NOMO-1 treated with DMSO at 0.1 percent for 48 hours (cell line): ENCODE measurements around the gene BOLA2.
"Not testable (repeated sequence)": the region's sequence is repeated elsewhere in the genome, so short reads cannot be mapped to it uniquely, and the experiment has no call there.

Experiments used
- DNase-seq: peaks from one replicate; lab custom pipeline; 2025; ENCODE audit not compliant: unreplicated experiment; lab: John Stamatoyannopoulos, UW

Gene BOLA2

DNA sequence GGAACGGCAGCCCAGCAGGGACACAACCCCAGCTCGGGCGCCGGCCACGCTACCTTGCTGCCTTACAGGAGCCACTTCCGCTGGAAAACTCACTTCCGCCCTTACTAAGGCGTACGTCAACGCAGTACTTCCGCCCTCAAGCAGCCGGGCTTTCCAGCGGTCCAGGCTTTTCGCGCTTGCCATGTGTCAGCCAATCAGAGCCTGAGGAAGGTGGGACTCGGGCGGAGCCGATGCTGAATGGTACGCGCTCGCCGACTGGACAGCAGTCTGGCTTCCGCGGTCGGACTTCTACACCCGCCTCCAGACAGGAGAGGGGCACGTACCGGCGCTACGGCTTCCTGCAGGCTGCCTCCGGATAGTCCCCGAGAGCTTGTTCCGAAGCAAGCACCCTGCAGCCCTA, at the start of gene BOLA2, which contains the start of gene SLX1B:
BOLA2 (minus strand) TSS at position 83 of the 400 bp plus-strand sequence. CDS start 98 bp downstream, outside the sequence.
SLX1B (plus strand) TSS at position 265 of the 400 bp plus-strand sequence.
- not testable (repeated sequence) for DNase-seq

DNA sequence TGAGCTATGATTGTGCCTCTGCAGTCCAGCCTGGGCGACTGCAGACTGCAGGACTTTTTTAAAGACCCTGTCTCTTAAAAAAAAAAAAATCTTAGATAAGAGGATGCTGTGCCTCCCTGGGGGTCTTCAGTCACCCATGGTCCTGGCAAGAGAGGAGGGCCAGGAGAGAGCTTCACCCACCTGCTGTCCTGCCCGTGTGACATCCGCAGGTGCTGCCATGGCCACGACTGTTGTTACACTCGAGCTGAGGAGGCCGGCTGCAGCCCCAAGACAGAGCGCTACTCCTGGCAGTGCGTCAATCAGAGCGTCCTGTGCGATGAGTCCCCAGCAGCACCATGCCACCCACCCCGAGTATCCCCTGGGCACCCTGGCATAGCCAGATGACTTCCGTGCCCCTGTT, 28.1 kb upstream of the BOLA2 start:
- not testable (repeated sequence) for DNase-seq

DNA sequence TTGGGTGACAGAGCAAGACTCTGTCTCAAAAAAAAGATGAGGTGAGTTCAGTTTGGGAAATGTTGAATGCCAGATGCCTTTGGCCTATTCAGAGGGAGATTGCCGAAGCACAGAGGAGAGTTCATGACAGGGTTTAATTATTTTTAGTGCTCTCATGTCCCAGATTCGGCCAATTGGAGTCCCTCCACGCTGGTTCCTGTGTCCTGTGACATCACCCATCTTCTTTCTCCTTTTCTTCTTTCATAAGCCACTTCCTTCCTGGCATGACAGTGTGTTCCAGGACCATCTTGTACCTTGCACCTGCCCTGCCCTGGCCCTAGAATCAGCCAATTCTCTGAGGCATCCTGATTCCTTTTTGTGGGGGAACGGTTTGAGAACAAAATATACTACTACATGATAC, 17.9 kb upstream of the BOLA2 start:
- not testable (repeated sequence) for DNase-seq

DNA sequence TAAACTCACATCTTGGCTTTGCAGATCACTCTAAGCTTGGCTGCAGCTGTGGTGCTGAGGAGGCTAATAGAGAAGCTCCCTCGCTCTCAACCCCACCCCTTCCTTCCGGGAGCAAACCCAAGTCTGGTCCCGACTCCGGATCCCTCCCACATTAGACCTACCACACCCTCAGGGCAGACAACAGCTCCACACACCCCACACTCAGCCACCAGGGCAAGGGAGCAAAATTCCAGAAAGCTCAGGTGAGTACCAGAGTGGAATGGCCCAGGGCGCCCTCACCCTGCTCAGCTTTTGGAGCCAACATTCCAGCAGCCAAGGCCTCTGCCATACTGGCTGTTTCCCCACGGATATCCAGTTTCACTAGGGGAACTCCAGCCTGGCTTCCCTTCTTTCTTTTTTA, 15.5 kb upstream of the BOLA2 start:
- DNase-seq, result not testable (repeated sequence)

DNA sequence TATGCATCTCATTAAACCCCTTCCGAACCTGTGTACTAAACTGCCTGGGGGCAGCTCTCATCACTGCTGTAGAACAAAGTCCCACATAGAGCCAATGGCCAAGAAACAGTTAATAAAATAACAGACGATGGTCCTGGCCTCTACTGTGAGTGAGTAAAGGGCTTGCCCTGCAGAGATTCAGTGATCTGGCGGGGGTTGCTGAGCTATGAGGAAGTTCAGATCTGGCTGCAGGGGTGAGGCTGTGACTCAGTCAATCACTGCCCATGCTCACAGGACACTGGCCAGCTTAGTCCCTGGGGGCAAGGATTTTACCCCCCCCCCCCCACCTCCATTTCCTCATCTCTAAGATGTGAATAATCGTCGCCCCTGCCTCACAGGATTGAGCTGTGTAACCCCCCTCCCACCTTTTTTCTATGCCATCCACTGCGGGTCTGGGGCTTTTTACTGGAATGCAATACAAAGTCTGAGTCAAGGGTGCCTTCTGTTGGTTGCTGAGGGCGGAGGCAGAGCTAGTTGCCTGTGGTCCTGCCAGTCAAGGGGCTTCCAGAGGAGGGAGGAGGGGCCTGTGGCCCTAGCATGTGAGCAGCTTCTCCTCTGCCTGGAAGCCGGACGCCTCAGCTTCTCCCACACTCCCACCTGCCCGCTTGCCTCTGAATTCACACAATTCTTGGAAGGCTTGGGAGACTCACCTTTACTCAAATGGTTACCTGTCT, 13.7 kb upstream of the BOLA2 start:
- DNase-seq, result not testable (repeated sequence)

DNA sequence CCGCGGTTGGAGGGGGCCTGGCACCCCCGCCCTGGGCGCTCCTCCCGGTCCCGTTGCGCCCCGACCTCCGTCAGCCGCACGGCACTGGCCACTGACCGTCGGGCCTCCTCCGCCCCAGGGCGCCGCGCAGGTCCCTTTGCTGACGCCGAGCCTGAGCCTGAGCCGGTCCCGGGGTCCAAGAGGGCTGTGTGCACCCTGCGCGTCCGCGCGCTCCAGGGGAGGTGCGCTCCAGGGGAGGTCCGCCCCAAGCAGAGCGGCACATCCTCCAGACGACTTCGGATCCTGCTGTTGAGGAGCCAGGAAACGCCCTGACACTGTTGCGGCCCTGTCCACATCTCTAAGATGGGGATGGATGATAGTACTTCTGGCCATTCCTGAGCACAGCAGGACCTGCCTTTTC, 12.8 kb upstream of the BOLA2 start:
- not testable (repeated sequence) for DNase-seq

DNA sequence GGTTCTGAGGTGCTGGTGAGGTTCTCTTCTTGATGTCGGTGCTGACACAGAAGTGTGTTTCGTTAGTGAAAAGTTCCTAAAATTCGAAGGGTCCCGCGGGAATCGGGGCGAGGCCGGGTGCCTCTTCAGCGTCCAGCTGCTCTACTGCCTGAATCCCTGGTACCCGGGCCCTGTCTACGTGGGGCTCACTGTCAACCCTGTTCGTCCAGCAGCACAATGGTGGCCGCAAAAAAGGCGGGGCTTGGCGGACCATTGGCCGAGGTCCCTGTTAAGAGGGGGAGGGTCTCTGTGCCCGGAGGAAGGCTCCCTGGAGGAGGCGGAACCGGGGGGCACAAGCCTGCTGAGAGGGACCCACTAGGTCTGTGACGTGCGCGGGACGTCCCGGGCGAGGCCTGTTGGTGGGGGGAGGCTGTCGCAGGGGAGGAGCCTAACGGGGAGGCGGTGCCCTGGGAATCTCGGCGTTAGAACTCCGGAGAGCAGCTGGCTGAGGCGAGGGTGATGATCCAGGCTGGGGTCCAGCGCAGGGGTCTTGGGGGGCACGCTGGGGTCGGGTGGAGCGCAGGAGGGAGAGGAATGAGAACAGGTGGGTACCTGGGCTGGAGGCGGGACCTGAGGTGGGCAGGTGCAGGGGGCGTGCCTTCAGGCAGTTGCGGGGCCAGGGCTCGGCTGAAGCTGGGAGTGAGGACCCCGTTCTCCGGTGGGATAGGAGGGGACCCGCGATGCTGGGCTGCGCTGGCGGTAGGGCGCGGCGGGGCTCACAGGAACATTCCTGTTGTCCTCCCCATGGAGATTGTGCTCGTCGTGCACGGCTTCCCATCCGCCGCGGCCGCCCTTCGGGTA, 12.1 kb upstream of the BOLA2 start:
- not testable (repeated sequence) for DNase-seq

DNA sequence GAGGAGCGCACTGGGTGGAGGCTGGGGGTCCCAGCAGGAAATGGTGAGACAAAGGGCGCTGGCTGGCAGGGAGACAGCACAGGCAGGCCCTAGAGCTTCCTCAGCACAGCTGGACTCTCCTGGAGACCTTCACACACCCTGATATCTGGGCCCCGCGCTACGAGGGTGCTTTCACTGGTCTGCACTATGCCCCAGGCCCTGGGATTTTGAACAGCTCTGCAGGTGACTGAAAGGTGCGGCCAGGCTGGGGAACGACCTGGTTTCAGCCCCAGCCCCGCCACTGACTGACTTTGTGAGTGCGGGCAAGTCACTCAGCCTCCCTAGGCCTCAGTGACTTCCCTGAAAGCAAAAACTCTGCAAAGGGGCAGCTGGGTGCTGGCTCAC, 6.5 kb upstream of the BOLA2 start:
- DNase-seq, result not testable (repeated sequence)

DNA sequence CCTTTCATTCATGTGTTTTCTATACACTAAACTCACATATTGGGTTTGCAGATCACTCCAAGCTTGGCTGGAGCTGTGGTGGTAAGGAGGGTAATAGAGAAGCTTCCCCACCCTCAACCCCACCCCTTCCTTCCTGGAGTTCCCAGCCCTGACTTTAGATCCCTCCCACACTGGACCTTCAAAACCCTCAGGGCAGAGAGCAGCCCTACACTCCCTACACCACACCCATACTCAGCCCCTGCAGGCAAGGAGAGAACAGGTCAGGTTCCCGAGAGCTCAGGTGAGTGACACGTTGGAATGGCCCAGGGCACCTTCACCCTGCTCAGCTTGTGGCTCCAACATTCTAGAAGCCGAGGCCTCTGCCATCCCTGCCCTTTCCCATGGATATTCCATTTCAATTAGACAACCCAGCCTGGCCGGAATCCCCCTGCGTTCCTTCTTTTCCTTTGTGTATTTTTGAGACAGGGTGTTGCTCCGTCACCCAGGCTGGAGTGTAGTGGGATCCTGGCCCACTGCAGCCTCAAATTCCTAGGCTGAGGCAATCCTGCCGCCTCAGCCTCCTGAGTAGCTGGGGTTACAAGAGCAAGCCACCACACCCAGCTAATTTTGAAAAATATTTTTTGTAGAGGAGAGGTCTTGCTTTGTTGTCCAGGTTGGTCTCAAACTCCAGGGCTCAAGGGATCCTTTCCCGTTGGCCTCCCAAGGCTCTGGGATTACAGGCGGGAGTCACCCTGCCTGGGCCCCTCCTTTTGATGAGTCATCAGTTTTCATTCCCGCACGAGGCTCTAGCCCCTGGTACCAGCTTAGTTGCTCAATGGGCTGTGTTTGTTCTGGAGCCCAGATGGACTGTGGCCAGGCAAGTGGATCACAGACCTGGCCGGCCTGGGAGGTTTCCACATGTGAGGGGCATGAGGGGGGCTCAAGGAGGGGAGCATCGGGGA, 5.8 kb upstream of the BOLA2 start, which contains the start of gene SULT1A4:
SULT1A4 (plus strand) TSS at position 208 of the 941 bp plus-strand sequence. CDS start 1,473 bp downstream, outside the sequence.
- not testable (repeated sequence) for DNase-seq

DNA sequence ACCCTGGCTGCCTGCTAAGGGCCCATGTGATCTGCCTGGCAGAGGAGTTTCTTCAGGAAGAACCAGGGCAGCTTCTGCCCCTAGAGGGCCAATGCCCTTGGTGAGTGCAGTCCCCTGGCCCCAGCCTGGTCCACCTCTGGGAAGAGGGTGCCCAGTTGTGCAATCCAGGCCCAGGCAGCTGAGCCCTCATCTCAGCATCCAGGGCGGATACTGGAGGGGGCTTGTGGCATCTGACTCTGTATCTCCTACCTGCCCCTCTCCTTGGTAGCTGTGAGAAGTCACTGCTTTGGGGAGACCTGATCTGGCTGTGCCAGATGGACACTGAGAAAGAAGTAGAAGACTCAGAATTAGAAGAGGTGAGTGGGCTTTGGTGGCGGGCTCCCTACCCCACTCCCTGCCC, 3.5 kb upstream of the BOLA2 start:
- not testable (repeated sequence) for DNase-seq

DNA sequence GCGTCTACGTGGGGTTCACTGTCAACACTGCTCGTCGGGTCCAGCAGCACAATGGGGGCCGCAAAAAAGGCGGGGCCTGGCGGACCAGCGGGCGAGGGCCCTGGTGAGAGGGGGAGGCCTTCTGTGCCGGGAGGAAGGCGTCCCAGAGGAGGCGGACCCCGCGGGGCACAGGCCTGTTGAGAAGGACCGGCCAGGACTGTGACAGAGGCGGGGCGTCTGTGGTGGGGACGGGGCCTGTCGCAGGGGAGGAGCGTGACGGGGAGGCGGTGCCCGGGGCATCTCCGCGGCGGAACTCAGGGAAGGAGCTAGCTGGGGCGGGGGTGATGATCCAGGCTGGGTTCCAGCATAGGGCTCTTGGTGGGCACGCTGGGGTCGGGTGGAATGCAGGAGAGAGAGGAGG, 677 bp upstream of the BOLA2 start:
- DNase-seq, result not testable (repeated sequence)

DNA sequence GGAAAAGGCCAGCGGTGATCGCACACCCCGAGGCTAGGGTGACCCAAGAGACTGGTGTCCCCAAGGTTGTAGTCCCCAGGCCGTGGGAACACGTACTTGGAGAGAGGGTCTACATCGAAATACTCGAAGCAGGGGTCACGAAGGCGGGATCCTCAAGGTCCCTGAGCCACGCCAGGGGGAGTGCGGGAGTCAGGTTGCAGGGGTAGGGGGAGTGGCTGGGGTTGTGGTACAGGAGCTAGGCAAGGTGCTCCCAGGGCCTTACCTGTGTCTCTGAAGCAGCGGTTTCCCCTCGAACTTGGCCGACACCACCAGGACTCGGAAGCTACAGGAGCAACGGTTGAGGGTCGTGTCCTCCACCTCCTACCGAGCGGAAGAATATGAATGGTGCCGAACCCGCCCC, 397 bp downstream of the BOLA2 start:
- not testable (repeated sequence) for DNase-seq

DNA sequence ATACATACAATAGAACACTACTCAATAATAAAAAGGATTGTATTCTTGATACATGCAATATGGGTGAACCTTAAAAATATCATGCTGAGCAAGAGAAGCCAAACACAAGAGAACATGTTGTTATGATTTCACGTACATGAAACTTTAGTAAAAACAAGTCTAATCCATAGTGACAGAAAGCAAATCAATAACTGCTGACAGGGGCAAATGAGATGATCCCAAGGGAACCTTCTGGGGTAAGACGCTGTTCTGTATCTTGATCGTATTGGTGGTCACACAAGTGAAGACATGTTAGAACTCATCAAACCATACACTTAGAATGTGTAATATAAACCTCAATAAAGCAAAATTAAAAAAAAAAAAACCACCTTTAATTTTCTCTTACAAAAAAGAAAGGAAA, 28.8 kb downstream of the BOLA2 start:
- DNase-seq, result not testable (repeated sequence)

DNA sequence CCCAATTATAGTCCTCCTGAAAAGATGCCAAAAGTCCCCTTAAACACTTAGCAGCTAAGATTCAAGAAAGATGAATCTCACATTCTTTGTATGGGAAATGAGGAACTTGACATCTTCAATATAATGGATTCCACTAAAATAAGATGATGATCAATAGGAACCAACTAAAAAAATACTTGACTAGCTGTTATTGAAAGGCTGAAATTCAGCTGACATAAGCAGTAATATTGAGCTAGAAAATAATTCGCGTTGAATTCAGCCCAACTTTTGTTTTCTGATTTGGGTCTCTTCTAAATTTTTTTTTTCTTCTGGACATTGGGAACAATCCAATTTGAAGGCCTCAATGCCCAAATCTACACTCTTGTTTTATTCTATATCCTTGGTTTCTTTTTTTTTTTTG, 30.6 kb downstream of the BOLA2 start:
- DNase-seq, result not testable (repeated sequence)

DNA sequence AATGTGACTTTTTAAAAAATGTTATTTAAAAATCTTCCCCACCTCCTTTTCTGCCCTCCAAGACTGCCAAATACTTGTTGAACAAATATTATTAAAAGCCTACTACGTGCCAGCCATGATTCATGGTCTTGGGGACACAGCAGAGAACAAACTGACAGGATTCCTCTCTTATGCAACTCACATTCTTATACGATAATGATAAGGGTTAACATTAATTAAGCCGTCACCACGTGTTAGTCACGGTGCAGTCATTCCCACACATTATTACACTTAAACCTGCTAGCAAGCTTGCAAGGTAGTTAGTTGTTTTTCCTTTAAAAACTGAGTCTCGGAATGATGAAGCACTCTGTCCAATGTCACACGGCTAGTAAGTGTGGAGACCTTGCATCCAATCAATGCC, 48.9 kb downstream of the BOLA2 start:
- not testable (repeated sequence) for DNase-seq
